C4-2B (cell line): Measurements from ENCODE around the gene UPP2.

ENCODE experiments used
- H3K27ac ChIP-seq: fragments of 450-650 bp; 2 replicates; pipeline ENCODE4 v1.5.1; 2017
- CTCF ChIP-seq: fragments of 450-650 bp; conservative IDR thresholded peaks from 2 replicates; pipeline ENCODE4 v1.5.1; 2017; ENCODE audit warnings: mild to moderate bottlenecking
- ZFX ChIP-seq: fragments of 450-650 bp; IDR thresholded peaks from 2 replicates; pipeline ENCODE4 v1.6.1; 2017

Gene UPP2

DNA sequence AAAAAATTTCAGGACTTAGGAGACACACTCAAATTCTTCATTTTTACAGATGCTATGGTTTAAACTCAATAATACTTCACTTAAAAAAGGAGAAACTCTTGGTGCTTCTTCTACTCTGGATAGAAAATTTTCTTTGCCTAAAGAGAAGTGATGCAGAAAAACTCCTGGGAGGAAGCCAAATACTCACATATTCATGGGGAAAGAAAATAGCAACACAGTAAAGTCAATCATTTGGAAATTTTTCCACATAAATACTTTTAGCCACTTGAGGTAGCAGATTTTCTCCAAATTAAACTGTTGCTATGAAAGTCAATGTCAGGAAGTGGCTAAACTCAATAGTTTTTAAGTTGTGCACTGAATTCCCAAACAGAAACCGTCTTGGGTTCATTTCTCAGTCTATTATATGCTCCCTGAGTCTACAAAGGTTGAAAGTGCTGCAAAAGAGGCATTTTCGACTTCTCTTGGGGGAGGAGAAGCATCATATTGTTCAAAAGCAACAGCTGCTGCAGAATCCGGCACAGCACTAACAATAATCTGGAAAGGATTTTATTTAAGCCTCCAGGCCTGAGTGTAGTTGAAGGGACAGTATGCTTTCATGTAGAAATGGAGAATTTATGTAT lies 81.1 kb downstream of the UPP2 start:
- no peak for TF ChIP-seq CTCF
- TF ChIP-seq ZFX, result no peak
- no peak overlapping the region for H3K27ac ChIP-seq

DNA sequence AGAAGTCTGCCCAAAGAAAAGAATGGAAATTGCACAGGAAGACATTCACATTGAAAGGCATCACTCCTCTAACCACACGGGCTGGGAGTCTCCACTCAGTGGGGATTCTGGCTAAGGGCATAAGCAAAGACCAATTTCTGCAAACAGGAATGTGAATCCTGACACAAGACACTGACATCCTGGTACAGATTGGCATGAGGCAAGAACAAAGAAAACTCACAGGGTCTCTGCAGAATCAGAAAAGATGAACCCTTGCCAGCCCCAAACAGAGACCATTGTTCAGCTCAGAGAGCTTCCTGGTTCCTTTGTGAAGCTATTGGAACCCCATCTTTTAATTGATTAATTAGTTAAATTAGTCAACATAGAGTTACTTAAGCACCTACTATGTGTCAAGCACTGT lies 82.3 kb downstream of the UPP2 start:
- no peak overlapping the region for H3K27ac ChIP-seq
- no peak for TF ChIP-seq ZFX
- TF ChIP-seq CTCF, result no peak

DNA sequence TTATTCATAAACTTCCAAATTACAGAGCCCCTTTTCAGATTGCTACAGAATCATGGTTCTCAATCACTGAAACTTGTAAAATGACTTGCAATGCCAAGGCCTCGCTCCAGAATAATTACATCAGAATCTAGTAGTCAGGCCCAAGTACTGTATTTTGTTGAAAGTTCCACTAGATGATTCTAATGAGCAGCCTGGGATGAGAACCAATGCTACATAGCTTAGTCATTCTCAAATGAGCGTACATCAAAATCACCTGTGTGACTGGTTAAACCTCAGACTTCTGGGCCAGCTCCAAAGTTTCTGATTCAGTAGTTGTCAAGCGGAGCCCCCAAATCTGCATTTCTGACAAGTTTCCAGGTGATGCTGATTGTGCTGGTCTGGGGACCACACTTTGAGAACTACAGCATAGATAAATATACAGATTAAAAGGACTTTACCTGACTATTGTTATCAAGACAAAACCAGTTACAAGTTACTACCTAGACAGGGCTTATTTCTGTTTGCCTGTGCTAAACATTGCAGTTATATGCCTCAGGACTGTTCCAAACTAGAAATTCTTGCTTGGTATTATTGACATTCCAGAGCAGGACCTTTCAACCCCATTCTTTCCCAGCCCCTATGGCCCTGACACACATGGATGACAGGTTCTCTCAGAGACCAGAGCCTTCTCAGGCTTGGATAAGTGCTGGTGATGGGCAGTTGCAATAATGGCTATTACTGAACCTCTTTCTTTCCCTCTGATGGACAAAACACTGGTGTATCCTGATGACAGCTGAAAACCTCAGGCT lies 83.1 kb downstream of the UPP2 start:
- no peak overlapping the region for H3K27ac ChIP-seq
- no peak for TF ChIP-seq ZFX
- no peak for TF ChIP-seq CTCF
